ENCODE measurements around the gene COA7.

DNA sequence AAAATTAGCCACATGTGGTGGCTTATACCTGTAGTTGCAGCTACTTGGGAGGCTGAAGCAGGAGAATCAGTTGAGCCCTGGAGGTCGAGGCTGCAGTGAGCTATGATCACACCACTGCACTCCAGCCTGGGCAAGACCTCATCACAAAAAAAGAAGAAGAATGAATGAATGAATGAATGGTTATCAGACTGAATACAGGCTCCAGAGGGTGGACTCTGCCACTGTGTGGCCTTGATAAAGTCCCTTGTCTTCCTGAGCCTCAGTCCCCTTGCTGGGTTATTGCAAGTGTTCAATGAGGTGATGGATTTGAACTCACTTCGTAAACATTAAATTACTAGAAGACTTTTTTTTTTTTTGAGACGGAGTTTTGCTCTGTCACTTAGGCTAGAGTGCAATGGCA lies 40.4 kb downstream of the COA7 start:
- TF ChIP-seq CTCF (IDR thresholded peaks at IDR 0.05 in 4 of 5, conservative IDR thresholded peaks at IDR 0.05 in 1 of 5): no peak
- no peak for TF ChIP-seq POLR2A (IDR thresholded peaks at IDR 0.05)

Data from gastrocnemius medialis (tissue), 4 donors.